ENCODE measurements around the gene FSD2.

DNA sequence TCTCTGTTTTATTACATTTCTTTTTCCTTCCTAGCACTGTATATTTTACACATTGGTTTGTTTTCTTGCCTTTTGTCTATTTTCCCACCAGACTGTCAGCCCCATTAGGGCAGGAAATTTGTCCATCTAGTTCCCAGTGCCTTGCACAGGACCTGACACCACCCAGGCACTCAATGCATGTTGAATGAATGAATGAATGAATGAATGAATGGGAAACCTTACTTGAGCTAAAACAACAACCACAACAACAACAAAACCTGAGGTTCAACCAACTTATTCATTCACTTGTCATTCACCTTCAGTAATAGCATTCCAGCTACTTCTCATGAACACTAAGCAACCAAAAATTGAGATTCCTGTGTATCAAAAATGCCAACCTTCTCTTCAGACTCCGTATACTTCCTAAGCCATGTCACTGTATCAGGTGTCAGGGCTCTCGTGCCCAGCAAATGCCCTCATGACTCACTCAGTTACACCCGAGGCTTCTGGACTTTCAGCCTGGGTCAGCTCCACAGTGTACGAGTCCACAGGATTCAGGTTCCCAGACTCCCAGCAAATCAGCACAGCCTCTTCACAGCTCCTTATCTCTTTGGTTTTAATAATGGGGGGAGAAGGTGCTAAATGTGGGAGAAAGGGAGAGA, 37.3 kb downstream of the FSD2 start:
- TF ChIP-seq, protein P1, sequence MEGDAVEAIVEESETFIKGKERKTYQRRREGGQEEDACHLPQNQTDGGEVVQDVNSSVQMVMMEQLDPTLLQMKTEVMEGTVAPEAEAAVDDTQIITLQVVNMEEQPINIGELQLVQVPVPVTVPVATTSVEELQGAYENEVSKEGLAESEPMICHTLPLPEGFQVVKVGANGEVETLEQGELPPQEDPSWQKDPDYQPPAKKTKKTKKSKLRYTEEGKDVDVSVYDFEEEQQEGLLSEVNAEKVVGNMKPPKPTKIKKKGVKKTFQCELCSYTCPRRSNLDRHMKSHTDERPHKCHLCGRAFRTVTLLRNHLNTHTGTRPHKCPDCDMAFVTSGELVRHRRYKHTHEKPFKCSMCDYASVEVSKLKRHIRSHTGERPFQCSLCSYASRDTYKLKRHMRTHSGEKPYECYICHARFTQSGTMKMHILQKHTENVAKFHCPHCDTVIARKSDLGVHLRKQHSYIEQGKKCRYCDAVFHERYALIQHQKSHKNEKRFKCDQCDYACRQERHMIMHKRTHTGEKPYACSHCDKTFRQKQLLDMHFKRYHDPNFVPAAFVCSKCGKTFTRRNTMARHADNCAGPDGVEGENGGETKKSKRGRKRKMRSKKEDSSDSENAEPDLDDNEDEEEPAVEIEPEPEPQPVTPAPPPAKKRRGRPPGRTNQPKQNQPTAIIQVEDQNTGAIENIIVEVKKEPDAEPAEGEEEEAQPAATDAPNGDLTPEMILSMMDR (conservative IDR thresholded peaks at IDR 0.05), result no peak
- TF ChIP-seq ZFX (IDR thresholded peaks at IDR 0.05), result no peak

All from C4-2B (cell line).